ENCODE results near the gene ALLC.
"Not testable (repeated sequence)": the region's sequence is repeated elsewhere in the genome, so short reads cannot be mapped to it uniquely, and the experiment has no call there.

Gene ALLC

GRCh38 chr2:3626812-3627499 is 31.0 kb upstream of the ALLC start:
- no peak for DNase-seq

GRCh38 chr2:3627500-3628100 is 30.4 kb upstream of the ALLC start:
- no peak for DNase-seq

- DNase-seq = no peak
Measured at GRCh38 chr2:3628241-3628679, 29.7 kb upstream of the ALLC start.

- DNase-seq = no peak
Measured at GRCh38 chr2:3628800-3629199, 29.2 kb upstream of the ALLC start.

- DNase-seq = no peak
Measured at GRCh38 chr2:3630631-3631030, 27.4 kb upstream of the ALLC start.

GRCh38 chr2:3631161-3631850 is 26.7 kb upstream of the ALLC start:
- no peak for DNase-seq

GRCh38 chr2:3631851-3632659 is 25.9 kb upstream of the ALLC start:
- no peak for DNase-seq

GRCh38 chr2:3633089-3633981 is 24.7 kb upstream of the ALLC start:
- DNase-seq = no peak

GRCh38 chr2:3633982-3634595 is 23.9 kb upstream of the ALLC start:
- DNase-seq = no peak

- no peak for DNase-seq
Measured at GRCh38 chr2:3634596-3635121, 23.3 kb upstream of the ALLC start.

- DNase-seq = no peak
Measured at GRCh38 chr2:3635171-3635974, 22.6 kb upstream of the ALLC start.

GRCh38 chr2:3635975-3636327 is 22.0 kb upstream of the ALLC start:
- DNase-seq = not testable (repeated sequence)

GRCh38 chr2:3636586-3637310 is 21.3 kb upstream of the ALLC start:
- DNase-seq = no peak

- no peak for DNase-seq
Measured at GRCh38 chr2:3637311-3637675, 20.7 kb upstream of the ALLC start.

GRCh38 chr2:3637692-3638455 is 20.1 kb upstream of the ALLC start:
- DNase-seq = no peak

- DNase-seq = no peak
Measured at GRCh38 chr2:3638456-3638810, 19.6 kb upstream of the ALLC start.

GRCh38 chr2:3639015-3639630 is 18.9 kb upstream of the ALLC start:
- DNase-seq = no peak

GRCh38 chr2:3639653-3640052 is 18.3 kb upstream of the ALLC start:
- no peak for DNase-seq

GRCh38 chr2:3641181-3641580 is 16.8 kb upstream of the ALLC start:
- no peak for DNase-seq

All from COR-L47 (cell line).